ENCODE results near the gene JAK1.

DNA sequence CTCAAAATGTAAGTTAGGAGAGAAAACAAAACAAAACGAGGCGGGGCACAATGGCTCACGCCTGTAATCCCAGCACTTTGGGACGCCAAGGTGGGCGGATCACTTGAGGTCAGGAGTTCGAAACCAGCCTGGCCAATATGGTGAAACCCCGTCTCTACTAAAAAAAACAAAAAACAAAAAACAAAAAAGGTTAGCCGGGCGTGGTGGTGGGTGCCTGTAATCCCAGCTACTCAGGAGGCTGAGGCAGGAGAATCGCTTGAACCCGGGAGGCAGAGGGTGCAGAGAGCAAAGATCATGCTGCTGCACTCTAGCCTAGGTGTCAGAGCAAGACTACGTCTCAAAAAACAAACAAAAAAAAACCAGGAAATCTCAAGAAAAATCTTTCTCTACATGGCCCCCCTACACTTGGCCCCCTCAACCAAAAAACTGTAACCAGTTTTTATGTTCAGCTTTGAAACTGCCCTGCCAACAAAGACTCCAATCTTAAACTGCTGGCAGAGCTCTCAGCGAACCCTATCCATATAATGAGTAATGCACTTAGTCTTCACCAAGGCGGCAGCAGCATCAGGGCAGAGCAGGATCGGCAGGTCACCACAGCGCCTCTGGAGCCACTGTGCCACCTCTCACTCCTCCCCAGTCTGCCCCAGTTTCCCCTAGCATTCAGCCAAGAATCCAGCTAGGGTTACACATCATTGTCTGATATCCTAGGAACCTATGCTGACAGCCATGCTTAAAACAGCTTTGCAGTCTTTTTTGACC is 71.7 kb downstream of the JAK1 start:
- no peak for TF ChIP-seq SMAD3 (CRISPR knock-in tag; conservative IDR thresholded peaks at IDR 0.05)
- TF ChIP-seq, protein P1, sequence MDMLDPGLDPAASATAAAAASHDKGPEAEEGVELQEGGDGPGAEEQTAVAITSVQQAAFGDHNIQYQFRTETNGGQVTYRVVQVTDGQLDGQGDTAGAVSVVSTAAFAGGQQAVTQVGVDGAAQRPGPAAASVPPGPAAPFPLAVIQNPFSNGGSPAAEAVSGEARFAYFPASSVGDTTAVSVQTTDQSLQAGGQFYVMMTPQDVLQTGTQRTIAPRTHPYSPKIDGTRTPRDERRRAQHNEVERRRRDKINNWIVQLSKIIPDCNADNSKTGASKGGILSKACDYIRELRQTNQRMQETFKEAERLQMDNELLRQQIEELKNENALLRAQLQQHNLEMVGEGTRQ (CRISPR knock-in tag; IDR thresholded peaks at IDR 0.05): no peak
- TF ChIP-seq ZNF561 (CRISPR knock-in tag; conservative IDR thresholded peaks at IDR 0.05): no peak
- TF ChIP-seq, protein P2, sequence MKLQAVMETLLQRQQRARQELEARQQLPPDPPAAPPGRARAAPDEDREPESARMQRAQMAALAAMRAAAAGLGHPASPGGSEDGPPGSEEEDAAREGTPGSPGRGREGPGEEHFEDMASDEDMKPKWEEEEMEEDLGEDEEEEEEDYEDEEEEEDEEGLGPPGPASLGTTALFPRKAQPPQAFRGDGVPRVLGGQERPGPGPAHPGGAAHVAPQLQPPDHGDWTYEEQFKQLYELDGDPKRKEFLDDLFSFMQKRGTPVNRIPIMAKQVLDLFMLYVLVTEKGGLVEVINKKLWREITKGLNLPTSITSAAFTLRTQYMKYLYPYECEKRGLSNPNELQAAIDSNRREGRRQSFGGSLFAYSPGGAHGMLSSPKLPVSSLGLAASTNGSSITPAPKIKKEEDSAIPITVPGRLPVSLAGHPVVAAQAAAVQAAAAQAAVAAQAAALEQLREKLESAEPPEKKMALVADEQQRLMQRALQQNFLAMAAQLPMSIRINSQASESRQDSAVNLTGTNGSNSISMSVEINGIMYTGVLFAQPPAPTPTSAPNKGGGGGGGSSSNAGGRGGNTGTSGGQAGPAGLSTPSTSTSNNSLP (IDR thresholded peaks at IDR 0.05; ENCODE audit: borderline replicate concordance, low read depth, low read length): no peak
- no peak for TF ChIP-seq SMARCA4 (IDR thresholded peaks at IDR 0.05)
- TF ChIP-seq HMGXB4 (CRISPR knock-in tag; IDR thresholded peaks at IDR 0.05): no peak
- TF ChIP-seq, protein P3, sequence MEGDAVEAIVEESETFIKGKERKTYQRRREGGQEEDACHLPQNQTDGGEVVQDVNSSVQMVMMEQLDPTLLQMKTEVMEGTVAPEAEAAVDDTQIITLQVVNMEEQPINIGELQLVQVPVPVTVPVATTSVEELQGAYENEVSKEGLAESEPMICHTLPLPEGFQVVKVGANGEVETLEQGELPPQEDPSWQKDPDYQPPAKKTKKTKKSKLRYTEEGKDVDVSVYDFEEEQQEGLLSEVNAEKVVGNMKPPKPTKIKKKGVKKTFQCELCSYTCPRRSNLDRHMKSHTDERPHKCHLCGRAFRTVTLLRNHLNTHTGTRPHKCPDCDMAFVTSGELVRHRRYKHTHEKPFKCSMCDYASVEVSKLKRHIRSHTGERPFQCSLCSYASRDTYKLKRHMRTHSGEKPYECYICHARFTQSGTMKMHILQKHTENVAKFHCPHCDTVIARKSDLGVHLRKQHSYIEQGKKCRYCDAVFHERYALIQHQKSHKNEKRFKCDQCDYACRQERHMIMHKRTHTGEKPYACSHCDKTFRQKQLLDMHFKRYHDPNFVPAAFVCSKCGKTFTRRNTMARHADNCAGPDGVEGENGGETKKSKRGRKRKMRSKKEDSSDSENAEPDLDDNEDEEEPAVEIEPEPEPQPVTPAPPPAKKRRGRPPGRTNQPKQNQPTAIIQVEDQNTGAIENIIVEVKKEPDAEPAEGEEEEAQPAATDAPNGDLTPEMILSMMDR (IDR thresholded peaks at IDR 0.05 in 2 of 3, conservative IDR thresholded peaks at IDR 0.05 in 1 of 3; ENCODE audit: insufficient read depth in 2 of 3, low read depth in 1 of 3, low read length in 3 of 3): no peak

All from K562 (cell line).